ENCODE data around the gene CCDC24. TPM values are rescaled to one million over a fixed set of nuclear protein-coding genes. Genes with fewer than 3 reads are reported as not detected.
A peak's percentile ranks its signal among the peaks of the same experiment; 100 is the strongest.

The CCDC24 gene
- total and polyA plus RNA-seq, 2 of the 13 experiments (the other 11 are each of a cell fraction or from before 2014, with no cell fraction given) = 1.4 to 2.9 TPM

DNA sequence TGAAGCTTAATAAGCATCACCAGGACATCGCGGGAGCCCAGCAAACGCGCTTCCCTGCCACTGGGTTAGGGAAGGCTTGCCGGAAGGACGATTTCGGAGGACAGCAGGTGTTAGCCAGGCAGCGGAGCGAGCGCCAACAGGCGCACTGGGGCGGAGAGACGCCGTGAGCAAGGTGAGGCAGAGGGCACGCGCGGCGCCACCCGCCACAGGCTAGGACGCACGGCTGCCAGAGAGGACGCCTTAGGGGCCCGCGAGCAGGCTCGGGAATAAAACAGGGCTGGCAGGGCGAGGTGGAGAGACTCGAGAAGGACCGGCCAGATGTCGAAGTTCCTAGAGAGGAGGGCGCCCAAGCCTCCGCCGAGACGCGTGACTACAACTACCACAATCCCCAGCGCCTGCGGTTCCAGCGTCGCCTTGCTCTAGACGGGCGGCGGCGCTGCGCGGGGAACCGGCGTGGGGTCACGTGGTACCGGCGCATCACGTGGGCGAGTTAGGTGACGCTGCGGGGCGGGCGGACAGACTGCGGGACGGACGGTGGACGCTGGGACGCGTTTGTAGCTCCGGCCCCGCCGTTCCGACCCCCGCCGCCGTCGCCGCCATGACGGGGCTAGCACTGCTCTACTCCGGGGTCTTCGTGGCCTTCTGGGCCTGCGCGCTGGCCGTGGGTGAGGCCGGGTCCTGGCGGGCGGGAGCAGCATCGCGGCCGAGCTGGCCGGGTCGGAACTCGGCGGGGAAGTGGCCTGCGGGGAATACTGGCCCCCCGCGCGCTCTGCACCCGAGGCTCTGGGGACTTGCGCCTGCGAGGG, 16.8 kb upstream of the CCDC24 start, which contains the start of gene ATP6V0B (continued):
- TF ChIP-seq ZNF891 (CRISPR knock-in tag; IDR thresholded peaks at IDR 0.05) (peak; percentile 54), ATF7-NPFF (CRISPR knock-in tag; IDR thresholded peaks at IDR 0.05; ENCODE audit: low read depth) (peak; percentile 5; the same call in 1 of the 2 replicates), ZNF652 (CRISPR knock-in tag; IDR thresholded peaks at IDR 0.05; ENCODE audit: borderline replicate concordance, low read depth) (no peak), ZNF564 (CRISPR knock-in tag; IDR thresholded peaks at IDR 0.05) (peak; percentile 81), HMG20A (CRISPR knock-in tag; IDR thresholded peaks at IDR 0.05; ENCODE audit: borderline replicate concordance) (no peak), NKX3-1 (CRISPR knock-in tag; IDR thresholded peaks at IDR 0.05) (peak; percentile 36; the same call in 1 of the 2 replicates), KDM2A (CRISPR knock-in tag; IDR thresholded peaks at IDR 0.05; ENCODE audit: borderline replicate concordance, low read depth) (peak; percentile 98), HOXA3 (CRISPR knock-in tag; IDR thresholded peaks at IDR 0.05) (peak; percentile 94), ZNF337 (CRISPR knock-in tag; IDR thresholded peaks at IDR 0.05; ENCODE audit: borderline replicate concordance, low read depth) (no peak), NR2F6 (IDR thresholded peaks at IDR 0.05) (no peak), NR2F6 (CRISPR knock-in tag; IDR thresholded peaks at IDR 0.05) (peak; percentile 9; the same call in 1 of the 2 replicates), TBX3 (IDR thresholded peaks at IDR 0.05; ENCODE audit: borderline replicate concordance) (peak; percentile 47; the same call in 1 of the 2 replicates), PLRG1 (conservative IDR thresholded peaks at IDR 0.05) (no peak), YY1 (IDR thresholded peaks at IDR 0.05; ENCODE audit: insufficient read depth, insufficient replicate concordance, low read depth, low read length) (peak; percentile 83), CBFB (CRISPR knock-in tag; IDR thresholded peaks at IDR 0.05) (peak; percentile 91), TBP (CRISPR knock-in tag; IDR thresholded peaks at IDR 0.05) (peak; percentile 61; the same call in 1 of the 2 replicates), SOX5 (CRISPR knock-in tag; IDR thresholded peaks at IDR 0.05; ENCODE audit: borderline replicate concordance) (peak; percentile 18; the same call in 1 of the 2 replicates), MZF1 (CRISPR knock-in tag; IDR thresholded peaks at IDR 0.05; ENCODE audit: borderline replicate concordance) (no peak), KMT2A (CRISPR knock-in tag; IDR thresholded peaks at IDR 0.05) (no peak; the same call in 1 of the 2 replicates)
- TF ChIP-seq, protein P1, sequence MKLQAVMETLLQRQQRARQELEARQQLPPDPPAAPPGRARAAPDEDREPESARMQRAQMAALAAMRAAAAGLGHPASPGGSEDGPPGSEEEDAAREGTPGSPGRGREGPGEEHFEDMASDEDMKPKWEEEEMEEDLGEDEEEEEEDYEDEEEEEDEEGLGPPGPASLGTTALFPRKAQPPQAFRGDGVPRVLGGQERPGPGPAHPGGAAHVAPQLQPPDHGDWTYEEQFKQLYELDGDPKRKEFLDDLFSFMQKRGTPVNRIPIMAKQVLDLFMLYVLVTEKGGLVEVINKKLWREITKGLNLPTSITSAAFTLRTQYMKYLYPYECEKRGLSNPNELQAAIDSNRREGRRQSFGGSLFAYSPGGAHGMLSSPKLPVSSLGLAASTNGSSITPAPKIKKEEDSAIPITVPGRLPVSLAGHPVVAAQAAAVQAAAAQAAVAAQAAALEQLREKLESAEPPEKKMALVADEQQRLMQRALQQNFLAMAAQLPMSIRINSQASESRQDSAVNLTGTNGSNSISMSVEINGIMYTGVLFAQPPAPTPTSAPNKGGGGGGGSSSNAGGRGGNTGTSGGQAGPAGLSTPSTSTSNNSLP (IDR thresholded peaks at IDR 0.05; ENCODE audit: low read depth, low read length) = no peak
- TF ChIP-seq, protein P2, sequence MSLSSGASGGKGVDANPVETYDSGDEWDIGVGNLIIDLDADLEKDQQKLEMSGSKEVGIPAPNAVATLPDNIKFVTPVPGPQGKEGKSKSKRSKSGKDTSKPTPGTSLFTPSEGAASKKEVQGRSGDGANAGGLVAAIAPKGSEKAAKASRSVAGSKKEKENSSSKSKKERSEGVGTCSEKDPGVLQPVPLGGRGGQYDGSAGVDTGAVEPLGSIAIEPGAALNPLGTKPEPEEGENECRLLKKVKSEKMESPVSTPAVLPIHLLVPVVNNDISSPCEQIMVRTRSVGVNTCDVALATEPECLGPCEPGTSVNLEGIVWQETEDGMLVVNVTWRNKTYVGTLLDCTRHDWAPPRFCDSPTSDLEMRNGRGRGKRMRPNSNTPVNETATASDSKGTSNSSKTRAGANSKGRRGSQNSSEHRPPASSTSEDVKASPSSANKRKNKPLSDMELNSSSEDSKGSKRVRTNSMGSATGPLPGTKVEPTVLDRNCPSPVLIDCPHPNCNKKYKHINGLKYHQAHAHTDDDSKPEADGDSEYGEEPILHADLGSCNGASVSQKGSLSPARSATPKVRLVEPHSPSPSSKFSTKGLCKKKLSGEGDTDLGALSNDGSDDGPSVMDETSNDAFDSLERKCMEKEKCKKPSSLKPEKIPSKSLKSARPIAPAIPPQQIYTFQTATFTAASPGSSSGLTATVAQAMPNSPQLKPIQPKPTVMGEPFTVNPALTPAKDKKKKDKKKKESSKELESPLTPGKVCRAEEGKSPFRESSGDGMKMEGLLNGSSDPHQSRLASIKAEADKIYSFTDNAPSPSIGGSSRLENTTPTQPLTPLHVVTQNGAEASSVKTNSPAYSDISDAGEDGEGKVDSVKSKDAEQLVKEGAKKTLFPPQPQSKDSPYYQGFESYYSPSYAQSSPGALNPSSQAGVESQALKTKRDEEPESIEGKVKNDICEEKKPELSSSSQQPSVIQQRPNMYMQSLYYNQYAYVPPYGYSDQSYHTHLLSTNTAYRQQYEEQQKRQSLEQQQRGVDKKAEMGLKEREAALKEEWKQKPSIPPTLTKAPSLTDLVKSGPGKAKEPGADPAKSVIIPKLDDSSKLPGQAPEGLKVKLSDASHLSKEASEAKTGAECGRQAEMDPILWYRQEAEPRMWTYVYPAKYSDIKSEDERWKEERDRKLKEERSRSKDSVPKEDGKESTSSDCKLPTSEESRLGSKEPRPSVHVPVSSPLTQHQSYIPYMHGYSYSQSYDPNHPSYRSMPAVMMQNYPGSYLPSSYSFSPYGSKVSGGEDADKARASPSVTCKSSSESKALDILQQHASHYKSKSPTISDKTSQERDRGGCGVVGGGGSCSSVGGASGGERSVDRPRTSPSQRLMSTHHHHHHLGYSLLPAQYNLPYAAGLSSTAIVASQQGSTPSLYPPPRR (CRISPR knock-in tag; IDR thresholded peaks at IDR 0.05; ENCODE audit: borderline replicate concordance) = no peak
- TF ChIP-seq, protein P3, sequence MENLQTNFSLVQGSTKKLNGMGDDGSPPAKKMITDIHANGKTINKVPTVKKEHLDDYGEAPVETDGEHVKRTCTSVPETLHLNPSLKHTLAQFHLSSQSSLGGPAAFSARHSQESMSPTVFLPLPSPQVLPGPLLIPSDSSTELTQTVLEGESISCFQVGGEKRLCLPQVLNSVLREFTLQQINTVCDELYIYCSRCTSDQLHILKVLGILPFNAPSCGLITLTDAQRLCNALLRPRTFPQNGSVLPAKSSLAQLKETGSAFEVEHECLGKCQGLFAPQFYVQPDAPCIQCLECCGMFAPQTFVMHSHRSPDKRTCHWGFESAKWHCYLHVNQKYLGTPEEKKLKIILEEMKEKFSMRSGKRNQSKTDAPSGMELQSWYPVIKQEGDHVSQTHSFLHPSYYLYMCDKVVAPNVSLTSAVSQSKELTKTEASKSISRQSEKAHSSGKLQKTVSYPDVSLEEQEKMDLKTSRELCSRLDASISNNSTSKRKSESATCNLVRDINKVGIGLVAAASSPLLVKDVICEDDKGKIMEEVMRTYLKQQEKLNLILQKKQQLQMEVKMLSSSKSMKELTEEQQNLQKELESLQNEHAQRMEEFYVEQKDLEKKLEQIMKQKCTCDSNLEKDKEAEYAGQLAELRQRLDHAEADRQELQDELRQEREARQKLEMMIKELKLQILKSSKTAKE (CRISPR knock-in tag; IDR thresholded peaks at IDR 0.05; ENCODE audit: borderline replicate concordance) = no peak

Measured in HepG2 (cell line).